Activated B cell treated with CpG ODN at 0.5 μM for 24 hours (primary cell): ENCODE measurements around the gene KCTD21. TPM values are rescaled to one million over a fixed set of nuclear protein-coding genes. Genes with fewer than 3 reads are reported as not detected.

Experiments
- ATAC-seq: fragments of 200-7000 bp; cut with Tn5 transposase; one replicate; pipeline ENCODE4 v1.10.0; 2021; ENCODE audit warnings: low read depth, mild to moderate bottlenecking, moderate library complexity
- CTCF ChIA-PET: fragments of 350-600 bp; sonication (Branson Sonifier 250); formaldehyde crosslinking; loops from one replicate; lab custom pipeline; 2021; ENCODE audit warnings: antibody characterized with exemption; lab: Charles Lee
- POLR2A ChIA-PET: fragments of 350-600 bp; sonication (Branson Sonifier 250); formaldehyde crosslinking; loops from one replicate; lab custom pipeline; 2021; ENCODE audit warnings: antibody characterized with exemption; lab: Charles Lee
- DNase-seq: peaks from one replicate; pipeline ENCODE4 v3.0.0; 2022
- H3K27ac Mint-ChIP-seq: one replicate; pipeline ENCODE4 v1.8.0; 2020; ENCODE audit warnings: mixed read lengths
- H3K27me3 Mint-ChIP-seq: one replicate; pipeline ENCODE4 v1.8.0; 2021; ENCODE audit warnings: mixed read lengths
- H3K36me3 Mint-ChIP-seq: one replicate; pipeline ENCODE4 v1.8.0; 2021; ENCODE audit warnings: low read depth, mixed read lengths
- H3K4me1 Mint-ChIP-seq: one replicate; pipeline ENCODE4 v1.8.0; 2021; ENCODE audit warnings: mixed read lengths
- H3K4me3 Mint-ChIP-seq: one replicate; pipeline ENCODE4 v1.8.0; 2020; ENCODE audit warnings: mild to moderate bottlenecking, mixed read lengths
- H3K9me3 Mint-ChIP-seq: one replicate; pipeline ENCODE4 v1.8.0; 2020; ENCODE audit warnings: mixed read lengths
- CTCF ChIP-seq: fragments of 200-600 bp; IDR thresholded peaks from one replicate; pipeline ENCODE4 v1.8.0; 2022; ENCODE audit warnings: antibody characterized with exemption, mild to moderate bottlenecking
- intact Hi-C: fragments of 100-400 bp; cut with micrococcal nuclease; formaldehyde crosslinking; loops from one replicate; pipeline ENCODE4 v1.15.1; 2024
- total RNA-seq: library from RNA; stranded (reverse); gene quantifications from 2 replicates; pipeline ENCODE4 v1.2.3, GENCODE V29; 2022

The KCTD21 gene
- total RNA-seq, 1 donor from 2014 or later, result 3.2 TPM

DNA sequence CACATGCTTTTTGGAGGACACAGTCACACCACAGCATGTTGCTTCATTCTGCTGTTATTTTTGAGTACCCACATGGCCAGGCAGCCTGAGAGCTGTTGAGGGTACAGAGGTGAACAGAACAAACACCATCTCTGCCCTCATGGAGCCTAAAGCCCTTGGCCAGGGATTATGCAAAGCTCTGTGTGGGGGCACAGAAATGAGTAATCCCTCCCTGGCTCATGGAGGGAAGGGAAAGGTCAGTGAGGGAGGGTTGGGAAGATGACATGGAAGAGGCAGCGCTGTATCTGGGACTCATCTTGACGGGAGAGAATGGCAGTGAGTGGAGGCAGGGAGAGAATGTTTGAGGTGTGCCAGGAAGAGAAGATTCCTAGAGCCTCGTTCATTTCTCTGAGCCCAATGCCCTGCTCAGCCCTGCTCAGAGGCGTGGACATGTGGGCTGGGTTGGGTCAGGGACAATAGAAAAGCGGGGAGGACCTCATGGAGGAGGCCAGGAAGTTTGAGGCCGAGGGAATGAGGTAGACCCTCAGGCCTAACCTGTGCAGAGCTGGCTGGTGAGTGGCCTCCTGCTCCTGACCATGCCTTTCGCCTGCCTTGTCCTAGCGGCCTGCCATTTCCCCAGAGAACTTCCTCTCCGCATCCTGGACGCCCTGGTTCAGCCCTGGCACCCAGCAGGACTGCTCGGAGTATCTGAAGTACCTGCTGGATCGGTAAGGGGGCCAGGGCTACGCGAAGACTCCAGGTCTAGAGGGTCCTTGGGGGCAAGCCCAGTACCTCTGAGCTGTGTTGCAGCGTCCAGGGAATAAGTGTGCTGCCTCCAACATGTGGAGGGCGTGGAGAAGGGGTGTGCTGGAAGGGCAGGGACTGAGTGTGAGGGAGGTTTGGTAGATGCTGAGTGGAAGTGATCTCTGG, 20.1 kb upstream of the KCTD21 start:
- Mint-ChIP-seq H3K36me3 (peaks cover 5% of the 10 kb centered on the region), H3K9me3 (no peaks in the 10 kb centered on the region), H3K27me3 (no peaks in the 10 kb centered on the region), H3K4me1 (no peaks in the 10 kb centered on the region), H3K27ac (no peak overlapping the region), H3K4me3 (no peak overlapping the region)
- ChIA-PET POLR2A (no interaction called here), CTCF (no interaction called here)
- no peak for DNase-seq
- no peak for ATAC-seq
- intact Hi-C loops, result no loop called here
- TF ChIP-seq CTCF, result no peak

- CTCF ChIA-PET, result no interaction called here
- Mint-ChIP-seq H3K9me3 (no peaks in the 10 kb centered on the region), H3K4me3 (no peak overlapping the region), H3K36me3 (peaks cover 5% of the 10 kb centered on the region), H3K27me3 (no peaks in the 10 kb centered on the region), H3K27ac (no peak overlapping the region), H3K4me1 (peaks cover 6% of the 10 kb centered on the region)
- POLR2A ChIA-PET, result no interaction called here
- intact Hi-C loops, result no loop called here
- ATAC-seq (no peak), DNase-seq (no peak)
- no peak for TF ChIP-seq CTCF
Measured at GRCh38 chr11:78207532-78208256, 19.3 kb upstream of the KCTD21 start.

DNA sequence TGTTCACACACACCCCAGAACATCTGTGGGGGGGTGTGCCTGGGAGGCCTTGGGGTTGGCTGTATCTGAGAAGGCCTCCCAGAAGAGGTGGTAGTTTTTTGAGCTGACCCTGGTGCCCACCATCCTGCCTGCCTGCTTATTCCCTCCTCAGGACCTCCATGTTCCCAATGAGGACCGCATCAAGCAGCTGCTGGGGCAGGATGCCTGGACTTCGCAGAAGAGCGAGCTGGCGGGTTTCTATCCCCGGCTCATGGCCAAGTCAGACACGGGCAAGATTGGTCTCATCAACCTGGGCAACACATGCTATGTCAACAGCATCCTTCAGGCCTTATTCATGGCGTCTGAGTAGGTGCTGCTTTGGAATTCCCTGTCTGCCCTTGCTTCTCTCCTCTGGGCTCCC, 17.3 kb upstream of the KCTD21 start:
- no peaks in the 10 kb centered on the region for H3K9me3 Mint-ChIP-seq
- peaks cover 5% of the 10 kb centered on the region for H3K36me3 Mint-ChIP-seq
- TF ChIP-seq CTCF, result no peak
- intact Hi-C loops, result no loop called here
- ChIA-PET POLR2A (no interaction called here), CTCF (no interaction called here)
- DNase-seq (no peak), ATAC-seq (no peak)
- no peak overlapping the region for H3K4me3 Mint-ChIP-seq
- H3K27ac Mint-ChIP-seq, result no peak overlapping the region
- peaks cover 15% of the 10 kb centered on the region for H3K4me1 Mint-ChIP-seq
- H3K27me3 Mint-ChIP-seq, result no peaks in the 10 kb centered on the region

GRCh38 chr11:78205256-78205655, 16.8 kb upstream of the KCTD21 start:
- no peak for TF ChIP-seq CTCF
- DNase-seq (no peak), ATAC-seq (no peak)
- no peak overlapping the region for H3K4me3 Mint-ChIP-seq
- H3K9me3 Mint-ChIP-seq, result no peaks in the 10 kb centered on the region
- H3K27ac Mint-ChIP-seq, result no peak overlapping the region
- no peaks in the 10 kb centered on the region for H3K27me3 Mint-ChIP-seq
- intact Hi-C loops, result no loop called here
- CTCF ChIA-PET, result no interaction called here
- H3K4me1 Mint-ChIP-seq, result peaks cover 15% of the 10 kb centered on the region
- peaks cover 3% of the 10 kb centered on the region for H3K36me3 Mint-ChIP-seq
- POLR2A ChIA-PET, result no interaction called here

DNA sequence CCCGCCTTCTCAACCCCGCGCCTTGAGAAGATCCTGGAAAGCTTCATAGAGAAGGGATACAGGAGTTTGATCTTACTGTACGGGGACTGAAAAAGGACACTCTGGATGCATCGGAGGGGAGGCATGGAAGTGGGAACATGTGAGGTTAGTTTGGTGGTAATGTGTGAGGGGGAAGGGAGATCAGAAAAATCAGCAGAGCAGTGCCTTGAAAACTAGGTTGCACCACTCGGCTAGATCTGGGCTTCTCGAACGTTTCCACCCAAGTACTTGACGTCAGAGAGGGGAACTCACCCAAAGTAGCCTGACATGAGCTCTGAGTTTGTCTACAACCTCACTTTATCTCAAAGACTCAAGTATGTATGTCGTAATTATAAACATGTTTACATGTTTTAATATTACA, 14.8 kb upstream of the KCTD21 start:
- no peaks in the 10 kb centered on the region for H3K9me3 Mint-ChIP-seq
- H3K27me3 Mint-ChIP-seq, result no peaks in the 10 kb centered on the region
- no peak overlapping the region for H3K27ac Mint-ChIP-seq
- no peak for DNase-seq
- ChIA-PET POLR2A (interaction anchor here (0.7 to 1.0 kb wide), 2 partner anchors 15 to 21 kb away, joined by 3 to 7 read pairs; partner anchors contain the start of genes KCTD21 and USP35), CTCF (no interaction called here)
- no peaks in the 10 kb centered on the region for H3K36me3 Mint-ChIP-seq
- ATAC-seq, result no peak
- no peak for TF ChIP-seq CTCF
- no peak overlapping the region for H3K4me3 Mint-ChIP-seq
- H3K4me1 Mint-ChIP-seq, result peaks cover 15% of the 10 kb centered on the region
- intact Hi-C loops, result no loop called here
